ENCODE data around the gene ETV5.

ETV5 gene

GRCh38 chr3:186108941-186109865, at the start of gene ETV5:
Gene ETV5, minus strand, starts transcription at chr3:186109089. Its CDS starts 3,221 bp downstream, at chr3:186105868.
- DNase-seq (ENCODE audit: low read depth), result peak; percentile 100
- TF ChIP-seq CTCF (conservative IDR thresholded peaks at IDR 0.05; ENCODE audit: low read depth, low read length), result no peak
- H3K4me3 ChIP-seq (ENCODE audit: low read depth, low read length), result peak within 1 kb of the TSS; percentile 86

DNA sequence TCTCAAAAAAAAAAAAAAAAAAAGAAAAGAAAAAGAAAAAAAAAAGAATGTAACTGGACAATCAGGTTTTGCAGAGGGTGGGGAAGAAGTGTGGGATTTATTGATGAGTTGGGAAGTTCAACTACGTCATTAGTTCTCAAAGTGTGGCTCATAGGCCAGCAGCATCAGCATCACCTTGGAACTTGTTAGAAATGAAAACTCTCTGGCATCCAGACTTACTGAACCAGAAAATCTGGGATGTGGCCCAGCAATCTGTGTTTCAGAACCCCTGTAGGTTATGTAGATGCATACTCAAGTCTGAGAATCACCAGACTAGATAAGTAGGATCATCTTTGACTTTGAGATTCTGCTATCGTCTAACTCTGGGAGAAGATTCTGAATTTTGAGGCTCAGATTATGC, 45.8 kb upstream of the ETV5 start:
- DNase-seq (ENCODE audit: low read depth), result no peak
- no peak overlapping the region for H3K4me3 ChIP-seq (ENCODE audit: low read depth, low read length)
- no peak for TF ChIP-seq CTCF (conservative IDR thresholded peaks at IDR 0.05; ENCODE audit: low read depth, low read length)

DNA sequence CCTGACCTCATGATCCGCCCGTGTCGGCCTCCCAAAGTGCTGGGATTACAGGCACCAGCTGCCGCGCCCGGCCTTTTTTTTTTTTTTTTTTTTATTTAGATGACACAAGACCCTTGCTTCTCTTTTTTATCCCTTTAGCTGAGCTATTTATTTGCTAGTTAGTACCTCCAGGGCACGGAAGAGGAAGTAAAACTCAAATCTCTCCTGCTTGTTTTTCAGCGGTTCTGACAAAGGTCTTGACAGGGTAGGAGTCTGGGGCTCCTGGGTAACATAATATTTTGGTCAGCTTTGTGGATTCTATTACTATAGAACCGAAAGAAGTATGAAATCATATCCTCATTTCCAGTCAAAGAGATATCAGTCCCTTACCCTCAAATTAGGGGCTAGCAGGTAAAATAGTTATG, 44.0 kb upstream of the ETV5 start:
- no peak for TF ChIP-seq CTCF (conservative IDR thresholded peaks at IDR 0.05; ENCODE audit: low read depth, low read length)
- DNase-seq (ENCODE audit: low read depth), result no peak
- no peak overlapping the region for H3K4me3 ChIP-seq (ENCODE audit: low read depth, low read length)

DNA sequence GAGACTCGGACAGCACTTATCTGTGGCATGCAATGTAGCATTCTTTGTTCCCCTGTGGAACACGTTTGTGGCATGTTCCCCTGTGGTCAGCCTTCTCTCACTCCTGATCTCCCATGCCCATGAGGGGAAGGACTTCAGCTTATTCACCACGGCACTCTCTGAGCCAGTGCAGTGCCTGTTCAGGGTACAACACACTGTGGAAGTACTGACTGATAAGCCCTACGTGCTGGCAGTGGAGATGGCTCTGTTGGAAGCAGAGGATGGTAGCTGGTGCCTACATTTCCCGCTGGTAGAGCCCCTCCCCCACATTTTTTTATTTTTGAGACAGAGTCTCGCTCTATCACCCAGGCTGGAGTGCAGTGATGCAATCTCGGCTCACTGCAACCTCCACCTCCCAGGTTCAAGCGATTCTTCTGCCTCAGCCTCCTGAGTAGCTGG, 43.5 kb upstream of the ETV5 start:
- H3K4me3 ChIP-seq (ENCODE audit: low read depth, low read length), result no peak overlapping the region
- no peak for TF ChIP-seq CTCF (conservative IDR thresholded peaks at IDR 0.05; ENCODE audit: low read depth, low read length)
- no peak for DNase-seq (ENCODE audit: low read depth)

GRCh38 chr3:186151077-186151971, 42.4 kb upstream of the ETV5 start:
- DNase-seq (ENCODE audit: low read depth), result no peak
- H3K4me3 ChIP-seq (ENCODE audit: low read depth, low read length), result no peak overlapping the region
- TF ChIP-seq CTCF (conservative IDR thresholded peaks at IDR 0.05; ENCODE audit: low read depth, low read length), result no peak

DNA sequence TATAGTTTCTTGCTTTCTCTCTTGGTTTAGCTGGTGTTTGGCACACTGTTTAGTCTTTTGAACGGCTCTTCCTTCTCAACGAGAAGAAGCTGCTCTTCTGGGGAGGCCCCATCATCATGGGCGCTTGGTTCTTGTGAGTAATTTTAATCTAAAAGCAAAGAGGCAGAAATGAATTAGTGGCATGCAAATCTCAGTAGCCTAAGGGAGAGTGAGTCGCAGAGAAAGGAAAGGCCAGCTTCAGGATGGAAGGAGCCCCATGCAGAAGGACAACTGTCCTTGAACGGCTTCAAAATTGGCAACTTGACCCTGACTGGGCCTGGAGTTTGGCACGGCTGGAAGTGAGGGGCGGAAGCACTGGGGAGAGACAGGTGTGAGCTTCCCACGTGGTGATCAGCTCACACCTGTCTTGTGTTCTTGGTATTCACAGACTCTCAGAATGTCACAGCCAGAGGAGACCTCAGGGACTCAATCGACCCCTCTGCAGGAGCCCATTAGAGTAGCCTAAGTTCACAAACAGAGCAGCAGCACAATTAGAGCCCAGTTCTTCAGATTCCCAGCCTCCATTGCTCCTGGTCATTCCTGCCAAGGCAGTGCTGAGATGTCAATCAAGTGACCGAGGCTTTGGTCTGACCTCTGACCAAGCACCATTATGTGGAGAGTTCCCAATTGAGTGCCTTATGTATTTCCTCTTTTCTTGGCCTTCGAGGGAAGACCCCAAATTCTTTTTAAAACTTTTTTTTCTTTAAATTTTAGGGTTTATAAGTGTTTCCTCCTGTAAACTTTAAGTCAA, 41.3 kb upstream of the ETV5 start:
- no peak overlapping the region for H3K4me3 ChIP-seq (ENCODE audit: low read depth, low read length)
- no peak for DNase-seq (ENCODE audit: low read depth)
- no peak for TF ChIP-seq CTCF (conservative IDR thresholded peaks at IDR 0.05; ENCODE audit: low read depth, low read length)
